NCI-H2029 (cell line): ENCODE measurements around the gene FUBP3.
"Not testable (repeated sequence)": the region's sequence is repeated elsewhere in the genome, so short reads cannot be mapped to it uniquely, and the experiment has no call there.

Source experiments
- DNase-seq: peaks from one replicate; lab custom pipeline; 2025; lab: John Stamatoyannopoulos, UW

FUBP3 gene

GRCh38 chr9:130682421-130683121 is 103.2 kb downstream of the FUBP3 start:
- peak; percentile 77 for DNase-seq

- no peak for DNase-seq
These were observed 105.7 kb downstream of the FUBP3 start for GRCh38 chr9:130685104-130685503.

GRCh38 chr9:130685945-130686344 is 106.6 kb downstream of the FUBP3 start:
- DNase-seq: not testable (repeated sequence)

GRCh38 chr9:130687615-130688014 is 108.2 kb downstream of the FUBP3 start:
- no peak for DNase-seq
